Uterus (tissue), 4 donors: ENCODE results near the gene APOBEC3H. TPM values are rescaled to one million over a fixed set of nuclear protein-coding genes. Genes with fewer than 3 reads are reported as not detected.

Source experiments
- DNase-seq, 2 donors: peaks; one replicate each; pipeline ENCODE4 v3.0.0-alpha.2; 2019 to 2020
- H3K27ac ChIP-seq, 2 donors: fragments of 200-600 bp; sonication (generic); 1 replicate in 1 of 2; 2 replicates in 1 of 2; pipeline ENCODE4 v1.5.1; 2016 to 2018
- H3K27me3 ChIP-seq, 2 donors: fragments of 200-600 bp; sonication (generic); one replicate each; pipeline ENCODE4 v1.5.1; 2018 to 2019; ENCODE audit warnings: control low read depth in 1 of 2
- H3K36me3 ChIP-seq, 2 donors: fragments of 200-600 bp; sonication (generic); one replicate each; pipeline ENCODE4 v1.5.1; 2019; ENCODE audit warnings: control low read depth in 1 of 2
- H3K4me1 ChIP-seq, 2 donors: fragments of 200-600 bp; sonication (generic); one replicate each; pipeline ENCODE4 v1.5.1; 2018 to 2019; ENCODE audit warnings: control low read depth in 1 of 2
- H3K4me3 ChIP-seq, 2 donors: fragments of 200-600 bp; sonication (generic); 1 replicate in 1 of 2; 2 replicates in 1 of 2; pipeline ENCODE4 v1.5.1; 2018 to 2019; ENCODE audit warnings: mild to moderate bottlenecking in 1 of 2
- H3K9me3 ChIP-seq, 2 donors: fragments of 200-600 bp; sonication (generic); one replicate each; pipeline ENCODE4 v1.5.1; 2019; ENCODE audit warnings: control low read depth in 1 of 2
- POLR2A ChIP-seq, 2 donors: fragments of 450-650 bp; IDR thresholded peaks; one replicate each; pipeline ENCODE4 v1.6.1; 2016; ENCODE audit warnings: antibody characterized with exemption in 2 of 2, mild to moderate bottlenecking in 1 of 2, moderate library complexity in 1 of 2
- intact Hi-C: fragments of 100-400 bp; cut with DNase I; formaldehyde crosslinking; loops from one replicate; pipeline ENCODE4 v1.15.1; 2023; ENCODE audit warnings: low total_unique reads
- total RNA-seq, 4 donors: library from RNA; depleted of rRNA in 3 of 4; stranded (reverse); fragments of >200 nt in 3 of 4; gene quantifications; one replicate each; pipeline versions ENCODE4 v1.1.0 to v1.2.4, GENCODE V29; 2014 to 2023
- TF ChIP-seq, protein P1 (sequence below), 4 experiments: fragments of 200-600 bp in 2 of 4; fragments of 450-650 bp in 2 of 4; sonication (generic) in 2 of 4; IDR thresholded peaks; one replicate each; pipeline ENCODE4 v1.5.1; 2016 to 2019; ENCODE audit warnings: antibody characterized with exemption in 4 of 4, mild to moderate bottlenecking in 2 of 4, moderate library complexity in 1 of 4
- donor health status: DM: yes; HTN: yes; CAD: no.

The APOBEC3H gene
- total RNA-seq, 4 donors from 2014 or later, result 0.69 TPM; not detected in 3

DNA sequence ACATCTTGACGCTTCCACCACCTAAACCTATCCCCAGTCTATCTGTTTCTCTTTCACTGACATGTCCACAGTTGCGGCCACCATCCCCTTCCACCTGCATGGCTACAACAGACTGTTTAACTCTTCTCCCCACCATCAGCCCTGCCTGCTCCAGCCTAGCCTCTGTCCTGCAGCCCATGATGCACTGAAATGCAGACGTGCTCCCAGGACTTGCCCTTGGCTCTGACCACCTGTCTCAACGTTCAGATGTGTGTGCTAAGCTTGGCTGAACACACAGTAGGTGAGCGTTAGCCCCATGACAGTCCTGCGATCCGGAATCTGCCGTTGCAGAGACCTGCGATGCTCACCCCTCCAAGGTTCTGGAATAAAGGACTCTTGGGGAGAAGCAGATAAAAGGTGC, 32.7 kb downstream of the APOBEC3H start:
- Histone ChIP-seq H3K36me3 (no peaks in the 10 kb centered on the region), H3K4me1 (no peaks in the 10 kb centered on the region), H3K9me3 (no peaks in the 10 kb centered on the region), H3K4me3 (no peak overlapping the region), H3K27me3 (no peaks in the 10 kb centered on the region), H3K27ac (no peak overlapping the region)
- DNase-seq, result no peak
- TF ChIP-seq POLR2A (IDR thresholded peaks at IDR 0.05), result no peak
- TF ChIP-seq, protein P1, sequence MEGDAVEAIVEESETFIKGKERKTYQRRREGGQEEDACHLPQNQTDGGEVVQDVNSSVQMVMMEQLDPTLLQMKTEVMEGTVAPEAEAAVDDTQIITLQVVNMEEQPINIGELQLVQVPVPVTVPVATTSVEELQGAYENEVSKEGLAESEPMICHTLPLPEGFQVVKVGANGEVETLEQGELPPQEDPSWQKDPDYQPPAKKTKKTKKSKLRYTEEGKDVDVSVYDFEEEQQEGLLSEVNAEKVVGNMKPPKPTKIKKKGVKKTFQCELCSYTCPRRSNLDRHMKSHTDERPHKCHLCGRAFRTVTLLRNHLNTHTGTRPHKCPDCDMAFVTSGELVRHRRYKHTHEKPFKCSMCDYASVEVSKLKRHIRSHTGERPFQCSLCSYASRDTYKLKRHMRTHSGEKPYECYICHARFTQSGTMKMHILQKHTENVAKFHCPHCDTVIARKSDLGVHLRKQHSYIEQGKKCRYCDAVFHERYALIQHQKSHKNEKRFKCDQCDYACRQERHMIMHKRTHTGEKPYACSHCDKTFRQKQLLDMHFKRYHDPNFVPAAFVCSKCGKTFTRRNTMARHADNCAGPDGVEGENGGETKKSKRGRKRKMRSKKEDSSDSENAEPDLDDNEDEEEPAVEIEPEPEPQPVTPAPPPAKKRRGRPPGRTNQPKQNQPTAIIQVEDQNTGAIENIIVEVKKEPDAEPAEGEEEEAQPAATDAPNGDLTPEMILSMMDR (IDR thresholded peaks at IDR 0.05), result no peak
- intact Hi-C loops, result loop anchor here (10.0 kb wide), 1 partner anchor 265 kb away; no protein-coding TSS in a partner anchor

GRCh38 chr22:39130152-39130704, 33.2 kb downstream of the APOBEC3H start:
- Histone ChIP-seq H3K36me3 (no peaks in the 10 kb centered on the region), H3K9me3 (no peaks in the 10 kb centered on the region), H3K4me1 (no peaks in the 10 kb centered on the region), H3K27ac (no peak overlapping the region), H3K4me3 (no peak overlapping the region), H3K27me3 (no peaks in the 10 kb centered on the region)
- no peak for DNase-seq
- intact Hi-C loops, result no loop called here
- TF ChIP-seq, protein P1 (IDR thresholded peaks at IDR 0.05), result no peak
- TF ChIP-seq POLR2A (IDR thresholded peaks at IDR 0.05), result no peak

DNA sequence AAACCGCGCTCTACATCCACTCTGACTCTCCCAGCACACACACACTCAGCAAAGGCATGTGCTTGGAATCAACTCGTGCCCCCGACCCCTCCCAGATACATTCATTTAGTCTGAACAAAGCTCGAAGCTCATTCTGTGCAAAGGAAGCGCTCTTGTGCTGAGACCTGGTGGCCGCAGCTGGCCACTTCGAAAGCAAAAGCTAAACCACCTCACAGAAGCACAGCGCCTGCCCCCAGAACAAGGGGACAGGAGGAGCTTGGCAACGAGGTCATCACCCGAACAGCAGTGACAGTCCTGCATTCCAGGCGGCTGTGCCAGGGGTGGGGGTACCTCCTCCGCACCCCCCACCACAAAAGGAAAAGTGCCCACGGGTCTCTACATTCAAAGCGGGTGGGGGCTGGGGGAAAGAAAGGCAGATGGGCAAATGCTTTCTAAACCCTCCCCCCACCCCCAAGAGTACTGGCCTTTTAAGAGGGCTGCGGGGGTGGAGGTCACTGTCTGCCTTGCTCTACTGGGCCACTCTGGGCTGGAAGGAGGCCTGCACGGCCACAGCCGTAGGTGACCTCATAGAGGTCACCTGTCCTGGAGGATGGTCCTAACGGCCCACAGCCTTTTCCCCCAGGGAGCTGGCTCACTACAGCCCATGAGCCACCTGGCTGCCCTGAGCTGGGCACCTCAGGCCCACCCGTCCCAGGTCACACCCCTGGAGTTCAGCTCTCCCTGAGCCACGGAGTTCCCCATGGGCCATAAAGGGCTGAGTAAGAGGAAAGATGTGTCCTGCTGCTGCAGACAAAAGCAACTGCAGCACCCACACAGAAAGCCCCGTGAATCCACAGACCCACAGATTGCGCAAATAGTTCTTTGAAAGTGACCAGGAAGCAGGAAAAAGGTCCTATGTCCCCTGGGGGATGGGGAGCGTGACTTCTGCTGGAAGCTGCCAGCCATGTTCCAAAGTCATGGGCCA, 34.1 kb downstream of the APOBEC3H start:
- intact Hi-C loops, result no loop called here
- no peaks in the 10 kb centered on the region for H3K36me3 ChIP-seq
- no peak overlapping the region for H3K27ac ChIP-seq
- no peak overlapping the region for H3K4me3 ChIP-seq
- no peak for TF ChIP-seq POLR2A (IDR thresholded peaks at IDR 0.05)
- TF ChIP-seq, protein P1 (IDR thresholded peaks at IDR 0.05), result no peak
- no peaks in the 10 kb centered on the region for H3K9me3 ChIP-seq
- H3K27me3 ChIP-seq, result no peaks in the 10 kb centered on the region
- no peaks in the 10 kb centered on the region for H3K4me1 ChIP-seq
- no peak for DNase-seq

- no peaks in the 10 kb centered on the region for H3K36me3 ChIP-seq
- no peaks in the 10 kb centered on the region for H3K27me3 ChIP-seq
- intact Hi-C loops, result no loop called here
- TF ChIP-seq POLR2A (IDR thresholded peaks at IDR 0.05), result no peak
- no peak overlapping the region for H3K4me3 ChIP-seq
- no peaks in the 10 kb centered on the region for H3K9me3 ChIP-seq
- H3K4me1 ChIP-seq, result no peaks in the 10 kb centered on the region
- DNase-seq, result no peak
- no peak overlapping the region for H3K27ac ChIP-seq
Measured at GRCh38 chr22:39132281-39132680, 35.2 kb downstream of the APOBEC3H start.

DNA sequence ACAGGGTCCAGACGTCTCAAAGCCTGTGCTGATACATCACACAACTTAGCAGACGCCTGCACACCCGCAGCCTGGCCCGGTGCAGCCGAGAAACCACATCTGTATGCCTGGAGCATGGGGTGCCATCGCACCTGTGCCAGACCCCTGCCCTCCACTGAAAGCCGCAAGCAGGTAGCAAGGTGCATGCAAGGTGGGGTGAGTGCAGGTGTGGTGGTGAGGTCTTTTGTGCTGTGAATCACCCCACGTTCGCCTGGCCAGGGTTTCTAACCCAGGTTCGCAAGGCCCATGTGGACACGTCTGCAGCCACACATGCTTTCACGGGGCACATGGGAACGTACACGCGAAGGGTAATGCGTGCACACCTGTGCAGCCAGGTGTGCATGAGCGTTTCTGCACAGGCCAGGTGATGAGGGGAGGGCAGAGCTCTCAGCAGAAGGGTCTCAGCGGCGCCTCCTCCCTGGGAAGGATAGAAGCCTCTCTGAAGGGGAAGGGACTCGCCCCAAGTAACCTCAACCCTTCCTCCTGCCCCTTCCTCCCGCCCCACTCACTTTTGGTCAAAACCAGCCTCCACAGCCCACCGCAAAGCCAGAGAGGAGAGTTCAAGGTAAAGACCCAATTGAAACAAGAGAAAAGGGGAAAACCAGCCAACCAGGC, 36.0 kb downstream of the APOBEC3H start:
- Histone ChIP-seq H3K9me3 (no peaks in the 10 kb centered on the region), H3K4me3 (no peak overlapping the region), H3K27me3 (no peaks in the 10 kb centered on the region), H3K4me1 (no peaks in the 10 kb centered on the region), H3K36me3 (no peaks in the 10 kb centered on the region), H3K27ac (no peak overlapping the region)
- intact Hi-C loops, result no loop called here
- no peak for TF ChIP-seq POLR2A (IDR thresholded peaks at IDR 0.05)
- TF ChIP-seq, protein P1 (IDR thresholded peaks at IDR 0.05), result no peak
- no peak for DNase-seq
